BE2C (cell line): ENCODE results near the gene CLSTN2.

ENCODE experiments used
- DNase-seq: peaks from one replicate; pipeline ENCODE4 v3.0.0-alpha.2; 2020
- H3K27me3 ChIP-seq: fragments of 250-450 bp; sonication (Bioruptor Pico); 2 replicates; pipeline ENCODE4 v1.5.1; 2020; ENCODE audit warnings: mild to moderate bottlenecking
- H3K36me3 ChIP-seq: fragments of 250-450 bp; sonication (Bioruptor Pico); 2 replicates; pipeline ENCODE4 v1.5.1; 2020; ENCODE audit warnings: mild to moderate bottlenecking
- H3K4me1 ChIP-seq: fragments of 250-450 bp; sonication (Bioruptor Pico); 2 replicates; pipeline ENCODE4 v1.5.1; 2020
- H3K4me3 ChIP-seq: 2 replicates; pipeline ENCODE4 v1.5.1; 2011; ENCODE audit warnings: low read depth, low read length
- H3K9me3 ChIP-seq: fragments of 250-450 bp; sonication (Bioruptor Pico); 2 replicates; pipeline ENCODE4 v1.5.1; 2020
- CTCF ChIP-seq: IDR thresholded peaks from 2 replicates; pipeline ENCODE4 v1.5.1; 2012; ENCODE audit warnings: mild to moderate bottlenecking, low read depth, low read length

Gene CLSTN2

GRCh38 chr3:140055092-140055791 lies 120.3 kb downstream of the CLSTN2 start:
- no peak for TF ChIP-seq CTCF
- Histone ChIP-seq H3K36me3 (no peaks in the 10 kb centered on the region), H3K9me3 (no peaks in the 10 kb centered on the region), H3K27me3 (no peaks in the 10 kb centered on the region), H3K4me3 (no peak overlapping the region), H3K4me1 (peaks cover 8% of the 10 kb centered on the region; the same call in 1 of the 2 replicates)
- DNase-seq, result no peak

- no peak for TF ChIP-seq CTCF
- Histone ChIP-seq H3K27me3 (no peaks in the 10 kb centered on the region), H3K4me1 (peaks cover 5% of the 10 kb centered on the region; the same call in 1 of the 2 replicates), H3K9me3 (no peaks in the 10 kb centered on the region), H3K36me3 (no peaks in the 10 kb centered on the region), H3K4me3 (no peak overlapping the region)
- DNase-seq, result no peak
Measured at GRCh38 chr3:140056047-140056446, 121.1 kb downstream of the CLSTN2 start.

GRCh38 chr3:140061211-140061610 lies 126.2 kb downstream of the CLSTN2 start:
- no peak for TF ChIP-seq CTCF
- Histone ChIP-seq H3K27me3 (no peaks in the 10 kb centered on the region), H3K4me1 (no peaks in the 10 kb centered on the region), H3K4me3 (no peak overlapping the region), H3K9me3 (no peaks in the 10 kb centered on the region), H3K36me3 (no peaks in the 10 kb centered on the region)
- no peak for DNase-seq

- Histone ChIP-seq H3K4me1 (no peaks in the 10 kb centered on the region), H3K36me3 (no peaks in the 10 kb centered on the region), H3K27me3 (no peaks in the 10 kb centered on the region), H3K9me3 (no peaks in the 10 kb centered on the region), H3K4me3 (no peak overlapping the region)
- DNase-seq, result no peak
- TF ChIP-seq CTCF, result no peak
Measured at GRCh38 chr3:140062461-140062860, 127.5 kb downstream of the CLSTN2 start.

GRCh38 chr3:140067487-140067886 lies 132.5 kb downstream of the CLSTN2 start:
- Histone ChIP-seq H3K9me3 (no peaks in the 10 kb centered on the region), H3K4me3 (no peak overlapping the region), H3K27me3 (no peaks in the 10 kb centered on the region), H3K4me1 (no peaks in the 10 kb centered on the region), H3K36me3 (no peaks in the 10 kb centered on the region)
- DNase-seq, result no peak
- no peak for TF ChIP-seq CTCF

GRCh38 chr3:140068494-140069017 lies 133.6 kb downstream of the CLSTN2 start:
- Histone ChIP-seq H3K4me3 (no peak overlapping the region), H3K9me3 (no peaks in the 10 kb centered on the region), H3K4me1 (no peaks in the 10 kb centered on the region), H3K27me3 (no peaks in the 10 kb centered on the region), H3K36me3 (no peaks in the 10 kb centered on the region)
- no peak for DNase-seq
- no peak for TF ChIP-seq CTCF
